HFF-Myc (cell line): Measurements from ENCODE around the gene MPDZ.

Source experiments
- DNase-seq: peaks from one replicate; pipeline ENCODE4 v3.0.0-alpha.2; 2011; ENCODE audit warnings: low read depth; ENCODE audit errors: extremely low read depth
- H3K4me3 ChIP-seq: replicated peaks from 2 replicates; pipeline ENCODE4 v1.5.1; 2011; ENCODE audit warnings: low read depth, mild to moderate bottlenecking, control low read depth, low read length
- TF ChIP-seq, protein P1 (sequence below): IDR thresholded peaks from 2 replicates; pipeline ENCODE4 v1.5.1; 2012; ENCODE audit warnings: mild to moderate bottlenecking, low read depth, low read length, control low read depth; ENCODE audit errors: missing control alignments

MPDZ gene

DNA sequence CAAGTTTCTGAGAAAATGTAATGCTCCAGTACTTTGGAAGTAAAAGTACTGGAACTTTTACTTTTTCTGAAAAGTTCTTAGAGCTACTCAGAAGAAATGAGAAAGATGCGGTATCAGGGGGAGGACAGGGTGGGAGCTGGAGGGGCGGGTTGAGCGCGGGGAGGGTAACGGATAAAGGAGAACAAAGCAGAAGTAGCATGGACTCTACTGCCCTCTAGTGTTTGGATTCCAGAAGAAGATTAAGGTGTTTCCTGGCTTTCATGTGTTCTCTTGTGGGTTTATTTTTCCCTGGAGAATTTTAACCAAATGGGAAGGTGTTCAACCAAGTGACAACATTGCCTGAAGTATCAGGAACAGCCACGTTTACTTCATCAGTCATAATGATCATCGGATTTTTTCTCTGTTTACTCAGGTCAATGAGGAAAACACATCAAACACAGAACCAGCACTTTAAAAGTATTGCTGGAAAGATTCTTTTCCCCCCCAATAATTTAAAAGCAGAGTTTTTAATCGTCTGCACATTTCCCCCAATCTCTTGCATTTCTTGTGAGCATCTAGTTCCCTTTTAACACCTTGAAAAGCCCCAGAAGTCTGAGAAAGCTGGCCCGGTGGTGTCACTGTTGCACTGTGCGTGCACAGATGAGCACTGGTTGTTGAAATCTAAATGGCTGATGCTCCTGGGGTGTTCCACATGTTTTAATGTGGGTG is 190.6 kb downstream of the MPDZ start:
- no peak overlapping the region for H3K4me3 ChIP-seq
- TF ChIP-seq, protein P1, sequence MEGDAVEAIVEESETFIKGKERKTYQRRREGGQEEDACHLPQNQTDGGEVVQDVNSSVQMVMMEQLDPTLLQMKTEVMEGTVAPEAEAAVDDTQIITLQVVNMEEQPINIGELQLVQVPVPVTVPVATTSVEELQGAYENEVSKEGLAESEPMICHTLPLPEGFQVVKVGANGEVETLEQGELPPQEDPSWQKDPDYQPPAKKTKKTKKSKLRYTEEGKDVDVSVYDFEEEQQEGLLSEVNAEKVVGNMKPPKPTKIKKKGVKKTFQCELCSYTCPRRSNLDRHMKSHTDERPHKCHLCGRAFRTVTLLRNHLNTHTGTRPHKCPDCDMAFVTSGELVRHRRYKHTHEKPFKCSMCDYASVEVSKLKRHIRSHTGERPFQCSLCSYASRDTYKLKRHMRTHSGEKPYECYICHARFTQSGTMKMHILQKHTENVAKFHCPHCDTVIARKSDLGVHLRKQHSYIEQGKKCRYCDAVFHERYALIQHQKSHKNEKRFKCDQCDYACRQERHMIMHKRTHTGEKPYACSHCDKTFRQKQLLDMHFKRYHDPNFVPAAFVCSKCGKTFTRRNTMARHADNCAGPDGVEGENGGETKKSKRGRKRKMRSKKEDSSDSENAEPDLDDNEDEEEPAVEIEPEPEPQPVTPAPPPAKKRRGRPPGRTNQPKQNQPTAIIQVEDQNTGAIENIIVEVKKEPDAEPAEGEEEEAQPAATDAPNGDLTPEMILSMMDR, result peak; percentile 45
- peak; percentile 48 for DNase-seq

DNA sequence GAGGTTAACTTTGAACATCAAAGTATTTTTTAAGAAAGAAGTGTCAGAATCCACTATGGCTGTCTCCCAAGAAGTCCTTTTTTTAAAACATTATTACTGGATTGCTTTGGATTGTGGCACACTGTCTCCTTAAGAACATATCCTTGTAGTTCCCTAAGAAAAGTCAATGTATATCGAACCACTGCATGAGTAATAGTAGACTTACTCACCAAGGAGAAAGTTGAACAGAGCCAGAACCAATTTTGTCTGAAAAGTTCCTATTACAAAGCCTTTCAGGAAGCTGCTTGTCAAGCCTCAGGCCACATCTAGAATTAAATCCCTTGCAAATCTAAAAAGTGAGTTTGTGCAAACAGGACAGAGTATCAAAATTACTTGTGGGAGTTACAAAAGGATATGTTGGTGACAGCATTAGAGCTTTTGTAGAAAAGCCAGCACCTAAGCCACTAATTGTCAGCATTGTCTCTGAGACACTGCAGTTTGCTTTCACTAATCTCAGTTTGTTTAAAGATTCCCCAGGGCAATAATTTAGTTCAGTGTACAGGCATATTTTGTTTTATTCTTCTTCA is 195.4 kb downstream of the MPDZ start:
- TF ChIP-seq, protein P1, result no peak
- DNase-seq, result peak; percentile 9
- H3K4me3 ChIP-seq, result no peak overlapping the region

DNA sequence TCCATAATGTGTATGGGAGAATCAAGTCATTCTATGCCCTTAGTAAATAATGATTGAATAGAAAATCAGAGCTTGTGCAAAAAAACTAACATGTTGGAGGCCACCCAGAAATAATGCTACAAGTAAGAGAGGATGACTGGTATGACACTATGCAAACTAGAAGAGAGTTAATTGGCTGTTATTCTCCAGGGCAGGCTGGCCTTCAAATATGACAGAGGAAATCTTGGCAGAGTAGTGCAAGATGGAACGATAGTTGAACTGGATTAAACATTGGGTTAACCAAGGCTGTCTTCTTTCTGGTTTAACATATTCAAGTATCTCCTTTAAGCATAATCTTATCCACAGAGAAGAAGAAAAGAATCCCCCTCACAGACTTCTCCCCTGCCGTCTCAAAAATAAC is 196.1 kb downstream of the MPDZ start:
- TF ChIP-seq, protein P1, result no peak
- DNase-seq, result no peak
- no peak overlapping the region for H3K4me3 ChIP-seq

DNA sequence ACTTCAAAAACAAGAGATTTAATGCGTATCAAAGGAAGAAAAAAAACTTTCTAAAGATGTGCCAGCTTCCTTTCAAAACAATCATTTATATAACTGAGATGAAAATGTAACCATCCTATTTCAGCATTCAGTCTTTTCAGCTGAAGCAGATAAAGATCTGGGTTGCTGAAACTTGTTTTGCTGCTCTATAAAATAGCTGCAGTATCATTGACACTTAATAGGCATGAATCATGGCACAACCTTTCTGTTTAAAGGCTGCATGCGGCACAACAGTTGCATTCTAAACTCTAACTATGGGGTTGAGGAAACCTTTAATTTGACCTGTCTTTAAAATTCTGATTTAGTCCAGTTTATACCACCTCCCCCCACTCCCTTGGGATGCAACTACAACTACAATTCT is 196.7 kb downstream of the MPDZ start:
- H3K4me3 ChIP-seq, result no peak overlapping the region
- DNase-seq, result no peak
- TF ChIP-seq, protein P1, result no peak

DNA sequence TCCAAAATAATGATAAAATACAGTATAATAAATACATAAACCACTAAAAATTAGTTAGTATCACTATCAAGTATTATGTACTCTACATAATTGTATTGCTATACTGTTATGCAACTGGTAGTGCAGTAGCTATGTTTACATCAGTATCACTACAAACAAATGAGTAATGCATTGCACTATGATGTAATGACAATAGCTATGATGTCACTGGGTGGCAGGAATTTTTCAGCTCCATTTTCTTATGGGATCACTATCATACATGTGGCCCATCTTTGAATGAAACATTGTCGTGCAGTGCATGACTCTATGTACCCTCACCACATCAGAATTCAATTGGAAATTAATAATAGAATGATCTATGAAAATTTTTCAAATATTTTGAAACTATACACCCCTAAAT is 201.3 kb downstream of the MPDZ start:
- no peak overlapping the region for H3K4me3 ChIP-seq
- TF ChIP-seq, protein P1, result no peak
- DNase-seq, result no peak

DNA sequence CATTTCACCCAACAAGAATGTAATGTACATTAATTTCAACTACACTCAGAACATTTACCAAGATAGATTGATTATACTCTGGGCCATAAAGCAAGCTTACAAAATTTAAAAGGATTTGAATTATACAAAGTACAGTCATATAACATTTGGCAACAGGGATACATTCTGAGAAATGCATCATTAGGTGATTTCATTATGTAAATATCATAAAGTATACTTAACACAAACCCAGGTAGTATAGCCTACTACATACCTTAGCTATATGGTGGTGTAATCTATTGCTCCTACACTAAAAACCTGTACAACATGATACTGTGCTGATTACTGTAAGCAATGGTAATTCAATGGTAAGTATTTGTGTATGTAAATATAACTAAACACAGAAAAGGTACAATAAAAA is 202.9 kb downstream of the MPDZ start:
- no peak overlapping the region for H3K4me3 ChIP-seq
- TF ChIP-seq, protein P1, result no peak
- DNase-seq, result no peak
